HCT116 (cell line): ENCODE results near the gene PIK3R2. TPM values are rescaled to one million over a fixed set of nuclear protein-coding genes. Genes with fewer than 3 reads are reported as not detected.
A peak's percentile ranks its signal among the peaks of the same experiment; 100 is the strongest.

Experiments used
- ATAC-seq: fragments of 200-7000 bp; cut with Tn5 transposase; 2 replicates; pipeline ENCODE4 v1.9.1; 2020; ENCODE audit warnings: mild to moderate bottlenecking, moderate library complexity
- BruUV-seq: library from RNA; stranded (reverse); fragments of 400-500 nt; replicated peaks from 2 replicates; lab custom pipeline; 2021; lab: Mats Ljungman, UMichigan
- CTCF ChIA-PET: fragments of 300-600 bp; sonication (Branson Sonifier 250); formaldehyde crosslinking; loops from one replicate; lab custom pipeline; 2021; ENCODE audit warnings: antibody characterized with exemption; lab: Charles Lee
- POLR2A ChIA-PET: fragments of 300-600, 350-600 bp; sonication (Branson Sonifier 250); formaldehyde crosslinking; loops from one replicate; lab custom pipeline; 2021; ENCODE audit warnings: antibody characterized with exemption; lab: Charles Lee
- RAD21 ChIA-PET, 2 experiments: fragments of 300-600 bp; sonication (Branson Sonifier 250); formaldehyde crosslinking; loops; one replicate each; lab custom pipeline; 2023; ENCODE audit warnings: low total read pairs in 2 of 2; ENCODE audit not compliant: uncharacterized antibody in 2 of 2, unreplicated experiment in 2 of 2, low non-redundant PET in 1 of 2; lab: Charles Lee
- DNase-seq: peaks from one replicate; pipeline ENCODE4 v3.0.0-alpha.2; 2010; ENCODE audit warnings: low read depth, low spot score
- H2AFZ ChIP-seq: fragments of 200-600 bp; shearing (Covaris generic), sonication (generic); 2 replicates; pipeline ENCODE4 v1.6.1; 2017; ENCODE audit warnings: low read depth, mixed run types, mixed read lengths, antibody characterized with exemption, low read length; ENCODE audit not compliant: poor library complexity, severe bottlenecking
- H3K27ac ChIP-seq: 2 replicates; pipeline ENCODE4 v1.5.1; 2012; ENCODE audit warnings: low read depth, low read length
- H3K27me3 ChIP-seq: fragments of 200-600 bp; sonication (generic); 2 replicates; pipeline ENCODE4 v1.6.1; 2016; ENCODE audit warnings: mixed run types, low read length, mixed read lengths; ENCODE audit not compliant: insufficient read depth
- H3K36me3 ChIP-seq, 2 experiments: fragments of 200-500 bp in 1 of 2; fragments of 200-600 bp in 1 of 2; sonication (Bioruptor generic) in 1 of 2; sonication (generic) in 1 of 2; 2 replicates each; pipeline versions ENCODE4 v1.5.1 to v1.6.1; 2014 to 2016; ENCODE audit warnings: low read length in 2 of 2, inconsistent platforms in 1 of 2, mixed read lengths in 1 of 2, mixed run types in 1 of 2; ENCODE audit not compliant: insufficient read depth in 2 of 2, control insufficient read depth in 1 of 2
- H3K4me1 ChIP-seq, 2 experiments: fragments of 200-600 bp in 1 of 2; sonication (generic) in 1 of 2; 2 replicates each; pipeline versions ENCODE4 v1.5.1 to v1.6.1; 2012 to 2017; ENCODE audit warnings: low read length in 2 of 2, inconsistent platforms in 1 of 2, mild to moderate bottlenecking in 1 of 2, mixed read lengths in 1 of 2, mixed run types in 1 of 2, moderate library complexity in 1 of 2; ENCODE audit not compliant: insufficient read depth in 2 of 2, control insufficient read depth in 1 of 2
- H3K4me2 ChIP-seq: fragments of 200-600 bp; sonication (generic); 2 replicates; pipeline ENCODE4 v1.6.1; 2017; ENCODE audit warnings: mixed run types, low read length, mixed read lengths
- H3K4me3 ChIP-seq, 2 experiments: fragments of 200-600 bp in 1 of 2; sonication (generic) in 1 of 2; replicated peaks in 1 of 2; 2 replicates each; pipeline ENCODE4 v1.5.1; 2011 to 2016; ENCODE audit warnings: low read length in 2 of 2, control low read depth in 1 of 2, low read depth in 1 of 2, mild to moderate bottlenecking in 1 of 2, mixed read lengths in 1 of 2, mixed run types in 1 of 2
- H3K79me2 ChIP-seq: fragments of 200-600 bp; sonication (generic); 2 replicates; pipeline ENCODE4 v1.6.1; 2017; ENCODE audit warnings: mild to moderate bottlenecking, mixed run types, low read length, moderate library complexity, mixed read lengths; ENCODE audit not compliant: insufficient read depth
- H3K9ac ChIP-seq: fragments of 200-600 bp; sonication (generic); 2 replicates; pipeline ENCODE4 v1.6.1; 2016; ENCODE audit warnings: low read length, mixed read lengths
- H3K9me2 ChIP-seq: fragments of 200-600 bp; sonication (generic), shearing (Covaris generic); 2 replicates; pipeline ENCODE4 v1.6.1; 2017; ENCODE audit warnings: mixed run types, mild to moderate bottlenecking, moderate library complexity; ENCODE audit not compliant: insufficient read depth
- H3K9me3 ChIP-seq, 2 experiments: fragments of 200-500 bp in 1 of 2; fragments of 200-600 bp in 1 of 2; sonication (Bioruptor generic) in 1 of 2; sonication (generic) in 1 of 2; 2 replicates each; pipeline ENCODE4 v1.6.1; 2014 to 2017; ENCODE audit warnings: low read length in 2 of 2, mixed read lengths in 2 of 2, inconsistent platforms in 1 of 2, low read depth in 1 of 2, mild to moderate bottlenecking in 1 of 2, mixed run types in 1 of 2, moderate library complexity in 1 of 2; ENCODE audit not compliant: control insufficient read depth in 1 of 2, insufficient read depth in 1 of 2
- H4K20me1 ChIP-seq: fragments of 200-600 bp; sonication (generic), shearing (Covaris generic); 2 replicates; pipeline ENCODE4 v1.6.1; 2017; ENCODE audit warnings: mixed run types, mild to moderate bottlenecking, moderate library complexity; ENCODE audit not compliant: insufficient read depth
- CEBPB ChIP-seq: IDR thresholded peaks from 2 replicates; pipeline ENCODE4 v1.6.1; 2012; ENCODE audit warnings: low read depth
- CTCF ChIP-seq, 3 experiments: fragments of 200-600 bp in 1 of 3; sonication (generic) in 1 of 3; IDR thresholded peaks in 2 of 3; conservative IDR thresholded peaks in 1 of 3; 2 replicates each; pipeline ENCODE4 v1.5.1; 2012 to 2017; ENCODE audit warnings: low read depth in 2 of 3, low read length in 2 of 3, antibody characterized with exemption in 1 of 3, borderline replicate concordance in 1 of 3, control low read depth in 1 of 3, mild to moderate bottlenecking in 1 of 3, mixed read lengths in 1 of 3, mixed run types in 1 of 3, moderate library complexity in 1 of 3; ENCODE audit not compliant: insufficient read depth in 1 of 3
- EZH2 ChIP-seq: fragments of 200-600 bp; sonication (generic); IDR thresholded peaks from 2 replicates; pipeline ENCODE4 v1.6.1; 2017; ENCODE audit warnings: antibody characterized with exemption, mixed run types
- FOSL1 ChIP-seq: IDR thresholded peaks from 2 replicates; pipeline ENCODE4 v1.6.1; 2012; ENCODE audit warnings: low read depth
- JUND ChIP-seq: IDR thresholded peaks from 2 replicates; pipeline ENCODE4 v1.6.1; 2012
- MAX ChIP-seq: IDR thresholded peaks from 2 replicates; pipeline ENCODE4 v1.6.1; 2012
- POLR2AphosphoS5 ChIP-seq: IDR thresholded peaks from 2 replicates; pipeline ENCODE4 v1.6.1; 2011; ENCODE audit warnings: mild to moderate bottlenecking, low read depth, low read length, moderate library complexity
- REST ChIP-seq: IDR thresholded peaks from 2 replicates; pipeline ENCODE4 v1.6.1; 2012; ENCODE audit warnings: low read depth
- TCF7L2 ChIP-seq: IDR thresholded peaks from 2 replicates; pipeline ENCODE4 v1.7.0; 2011; ENCODE audit warnings: borderline replicate concordance, inconsistent platforms; ENCODE audit not compliant: insufficient read depth, insufficient read length; ENCODE audit errors: extremely low read depth
- YY1 ChIP-seq: IDR thresholded peaks from 2 replicates; pipeline ENCODE4 v1.6.1; 2011; ENCODE audit warnings: low read length, low read depth, moderate library complexity, mild to moderate bottlenecking; ENCODE audit not compliant: insufficient replicate concordance; ENCODE audit errors: extremely low read depth
- ZNF274 ChIP-seq: fragments of 200-500 bp; sonication (Bioruptor generic); IDR thresholded peaks from 2 replicates; pipeline ENCODE4 v1.6.1; 2014; ENCODE audit warnings: mild to moderate bottlenecking, low read depth, low read length, inconsistent platforms
- intact Hi-C: fragments of 100-400 bp; cut with micrococcal nuclease; formaldehyde crosslinking; loops from 2 replicates; pipeline ENCODE4 v1.10.0; 2022
- total RNA-seq: library from RNA; stranded (reverse); gene quantifications from one replicate; pipeline ENCODE4 v1.2.1, GENCODE V29; 2021; ENCODE audit not compliant: unreplicated experiment

Gene PIK3R2
- total RNA-seq, 1 experiment from 2014 or later: 53.4 TPM

GRCh38 chr19:18160493-18160970 lies 7.6 kb downstream of the PIK3R2 start:
- ChIA-PET RAD21 (interaction anchor here in 1 of 2 experiments (0.6 kb wide), 1 partner anchor 16 kb away, joined by 4 read pairs; no protein-coding TSS in a partner anchor), POLR2A (no interaction called here), CTCF (interaction anchor here (0.9 to 1.3 kb wide), 3 partner anchors 9 to 23 kb away, joined by 3 read pairs; no protein-coding TSS in a partner anchor)
- Histone ChIP-seq H3K27me3 (no peaks in the 10 kb centered on the region), H2AFZ (no peak overlapping the region), H3K9me2 (no peaks in the 10 kb centered on the region), H3K4me2 (peak overlapping the region; percentile 91), H3K4me3 (peak overlapping the region; percentile 52 to 64), H3K9ac (peak overlapping the region; percentile 75), H3K9me3 (no peaks in the 10 kb centered on the region), H3K4me1 (peaks cover 34 to 41% of the 10 kb centered on the region in 2 experiments), H4K20me1 (no peaks in the 10 kb centered on the region), H3K79me2 (peaks cover 15% of the 10 kb centered on the region), H3K27ac (peak overlapping the region; percentile 86), H3K36me3 (peaks cover 14 to 27% of the 10 kb centered on the region in 2 experiments; a peak in 3 of 4 replicates)
- peak; percentile 11; the same call in 1 of the 2 replicates for TF ChIP-seq MAX
- no peak for TF ChIP-seq ZNF274
- intact Hi-C loops: no loop called here
- DNase-seq: no peak
- BruUV-seq: no TSS peak
- peak; percentile 15 for ATAC-seq

GRCh38 chr19:18160971-18161635 lies 8.1 kb downstream of the PIK3R2 start:
- H3K4me1 ChIP-seq: peaks cover 29 to 35% of the 10 kb centered on the region in 2 experiments
- peak overlapping the region; percentile 91 for H3K4me2 ChIP-seq
- H3K9me3 ChIP-seq: no peaks in the 10 kb centered on the region
- peaks cover 17 to 26% of the 10 kb centered on the region in 2 experiments; a peak in 3 of 4 replicates for H3K36me3 ChIP-seq
- H3K79me2 ChIP-seq: peaks cover 11% of the 10 kb centered on the region
- peak; percentile 85 for ATAC-seq
- intact Hi-C loops: no loop called here
- peak overlapping the region; percentile 75 for H3K9ac ChIP-seq
- DNase-seq: no peak
- BruUV-seq: no TSS peak
- ChIA-PET RAD21 (interaction anchor here in 1 of 2 experiments (0.6 kb wide), 1 partner anchor 16 kb away, joined by 4 read pairs; no protein-coding TSS in a partner anchor), CTCF (interaction anchor here (0.9 to 1.3 kb wide), 3 partner anchors 10 to 22 kb away, joined by 3 read pairs; no protein-coding TSS in a partner anchor), POLR2A (no interaction called here)
- peak overlapping the region; percentile 52 to 64 for H3K4me3 ChIP-seq
- no peaks in the 10 kb centered on the region for H3K9me2 ChIP-seq
- no peaks in the 10 kb centered on the region for H4K20me1 ChIP-seq
- H3K27me3 ChIP-seq: no peaks in the 10 kb centered on the region
- peak overlapping the region; percentile 86 for H3K27ac ChIP-seq
- H2AFZ ChIP-seq: no peak overlapping the region
- TF ChIP-seq POLR2AphosphoS5 (peak; percentile 44), CTCF (IDR thresholded peaks at IDR 0.05 in 2 of 3, conservative IDR thresholded peaks at IDR 0.05 in 1 of 3; ENCODE audit: borderline replicate concordance in 1 of 3, insufficient read depth in 1 of 3, low read depth in 2 of 3, low read length in 2 of 3) (peak in 2 of 3 experiments; percentile 38 to 62; a peak in 3 of 6 replicates), JUND (no peak), EZH2 (no peak), REST (no peak), TCF7L2 (no peak), YY1 (peak; percentile 61), FOSL1 (no peak), CEBPB (no peak)
